A549 treated with RU486 at 1 μM for 4 hours (cell line): ENCODE data around the gene HSPA14. TPM values are rescaled to one million over a fixed set of nuclear protein-coding genes. Genes with fewer than 3 reads are reported as not detected.

ENCODE experiments used
- total RNA-seq: library from RNA; stranded (reverse); fragments of 200-300 nt; extraction: Qiagen RNA extraction; gene quantifications from 5 replicates; pipeline ENCODE4 v1.2.3, GENCODE V29; 2022; ENCODE audit warnings: low read depth

Gene HSPA14, protein sequence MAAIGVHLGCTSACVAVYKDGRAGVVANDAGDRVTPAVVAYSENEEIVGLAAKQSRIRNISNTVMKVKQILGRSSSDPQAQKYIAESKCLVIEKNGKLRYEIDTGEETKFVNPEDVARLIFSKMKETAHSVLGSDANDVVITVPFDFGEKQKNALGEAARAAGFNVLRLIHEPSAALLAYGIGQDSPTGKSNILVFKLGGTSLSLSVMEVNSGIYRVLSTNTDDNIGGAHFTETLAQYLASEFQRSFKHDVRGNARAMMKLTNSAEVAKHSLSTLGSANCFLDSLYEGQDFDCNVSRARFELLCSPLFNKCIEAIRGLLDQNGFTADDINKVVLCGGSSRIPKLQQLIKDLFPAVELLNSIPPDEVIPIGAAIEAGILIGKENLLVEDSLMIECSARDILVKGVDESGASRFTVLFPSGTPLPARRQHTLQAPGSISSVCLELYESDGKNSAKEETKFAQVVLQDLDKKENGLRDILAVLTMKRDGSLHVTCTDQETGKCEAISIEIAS
- 35.1 to 52.4 TPM (median 46.0 TPM) in 5 replicates for total RNA-seq

GRCh38 chr10:14837757-14838581 lies at the start of gene HSPA14, which contains the start of the genes CDNF and MSANTD7:
HSPA14 (plus strand) TSS chr10:14838306; CDS start chr10:14838403, 97 bp downstream.
CDNF (minus strand) TSS chr10:14838037; CDS start chr10:14837946, 91 bp downstream.
MSANTD7 (plus strand) TSS chr10:14838306; CDS start chr10:14842285, 3,979 bp downstream.

DNA sequence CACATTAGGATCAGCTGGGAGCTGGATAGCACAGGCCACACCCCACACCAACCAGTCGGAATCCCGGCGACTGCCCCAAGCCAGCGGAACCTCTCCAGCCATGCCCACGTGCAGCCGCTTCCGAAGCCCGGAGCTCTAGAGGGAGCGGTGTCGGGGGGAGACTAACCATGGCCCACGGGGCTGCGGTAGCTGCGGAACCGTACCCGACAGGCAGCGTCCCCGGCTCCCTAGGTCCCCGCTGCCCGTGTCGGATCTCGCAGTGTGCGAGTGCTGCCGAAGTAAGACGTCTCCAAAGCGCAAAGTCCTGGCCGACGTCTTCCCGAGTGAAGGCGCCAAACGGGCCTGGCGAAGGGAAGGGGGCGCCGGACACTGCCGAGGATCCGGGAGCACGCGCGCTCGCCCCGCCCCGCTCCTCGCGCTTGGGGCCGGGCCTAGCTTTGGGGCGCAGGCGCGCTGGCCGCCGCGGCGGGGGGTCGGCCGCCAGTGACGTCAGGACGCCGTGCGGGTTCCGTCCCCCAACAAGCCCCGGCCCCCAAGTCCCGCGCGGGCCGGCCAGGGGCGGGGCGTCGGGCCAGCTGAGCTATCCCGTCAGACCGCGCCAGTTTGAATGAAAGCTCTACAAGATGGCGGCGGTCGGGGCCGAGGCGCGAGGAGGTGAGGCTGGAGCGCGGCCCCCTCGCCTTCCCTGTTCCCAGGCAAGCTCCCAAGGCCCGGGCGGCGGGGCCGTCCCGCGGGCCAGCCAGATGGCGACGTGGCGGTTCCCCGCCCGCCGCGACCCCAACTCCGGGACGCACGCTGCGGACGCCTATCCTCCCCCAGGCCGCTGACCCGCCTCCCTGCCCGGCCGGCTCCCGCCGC lies 40.4 kb downstream of the HSPA14 start, which contains the start of gene SUV39H2:
Gene SUV39H2, plus strand, starts transcription at position 601 of the 858 bp plus-strand sequence. Its CDS starts 23 bp downstream, at position 624.

Other genes starting within 250 kb of the HSPA14 start
- 126 to 202 TPM (median 165 TPM) in 5 replicates for gene FAM107B, start 63.4 kb upstream of the HSPA14 start, total RNA-seq
- 0.28 to 1.1 TPM (median 0.88 TPM) in 5 replicates for gene CDNF, start 269 bp upstream of the HSPA14 start, total RNA-seq
- gene MSANTD7, start within 50 bp of the HSPA14 start, total RNA-seq, result 9.6 to 14.9 TPM (median 13.0 TPM) in 5 replicates
- gene SUV39H2, start 40.6 kb downstream of the HSPA14 start, total RNA-seq, result 11.1 to 22.6 TPM (median 21.9 TPM) in 5 replicates
- 5.3 to 6.5 TPM (median 5.7 TPM) in 5 replicates for gene DCLRE1C, start 115.8 kb downstream of the HSPA14 start, total RNA-seq
- 0.69 to 2.5 TPM (median 1.1 TPM) in 5 replicates for gene MEIG1, start 121.1 kb downstream of the HSPA14 start, total RNA-seq
- gene OLAH, start 205.6 kb downstream of the HSPA14 start, total RNA-seq, result 0.05 TPM in 1 of 5 replicates, not detected in the others